ENCODE results near the gene DYNC2I2. TPM values are rescaled to one million over a fixed set of nuclear protein-coding genes. Genes with fewer than 3 reads are reported as not detected.
"Not testable (repeated sequence)": the region's sequence is repeated elsewhere in the genome, so short reads cannot be mapped to it uniquely, and the experiment has no call there.

DYNC2I2 gene
- total RNA-seq, 1 donor from 2014 or later, result 71.9 TPM

GRCh38 chr9:128687453-128687852, 30.8 kb upstream of the DYNC2I2 start:
- no peak for DNase-seq (ENCODE audit: extremely low read depth, low read depth, low spot score)

GRCh38 chr9:128685636-128686489, 29.2 kb upstream of the DYNC2I2 start:
- DNase-seq (ENCODE audit: extremely low read depth, low read depth, low spot score), result no peak

GRCh38 chr9:128684325-128685199, 27.9 kb upstream of the DYNC2I2 start:
- DNase-seq (ENCODE audit: extremely low read depth, low read depth, low spot score), result no peak

- DNase-seq (ENCODE audit: extremely low read depth, low read depth, low spot score), result no peak
These were observed 27.3 kb upstream of the DYNC2I2 start for GRCh38 chr9:128684065-128684324.

GRCh38 chr9:128683340-128684064, 26.9 kb upstream of the DYNC2I2 start:
- DNase-seq (ENCODE audit: extremely low read depth, low read depth, low spot score), result no peak

- no peak for DNase-seq (ENCODE audit: extremely low read depth, low read depth, low spot score)
These were observed 21.1 kb upstream of the DYNC2I2 start for GRCh38 chr9:128677794-128678193.

GRCh38 chr9:128675382-128675781, 18.7 kb upstream of the DYNC2I2 start:
- DNase-seq (ENCODE audit: extremely low read depth, low read depth, low spot score), result no peak

- no peak for DNase-seq (ENCODE audit: extremely low read depth, low read depth, low spot score)
These were observed 13.1 kb upstream of the DYNC2I2 start for GRCh38 chr9:128669786-128670185.

GRCh38 chr9:128666481-128666941, 9.9 kb upstream of the DYNC2I2 start:
- DNase-seq (ENCODE audit: extremely low read depth, low read depth, low spot score), result not testable (repeated sequence)

GRCh38 chr9:128657796-128658195, 1.1 kb upstream of the DYNC2I2 start:
- no peak for DNase-seq (ENCODE audit: extremely low read depth, low read depth, low spot score)

GRCh38 chr9:128657344-128657704, 677 bp upstream of the DYNC2I2 start:
- DNase-seq (ENCODE audit: extremely low read depth, low read depth, low spot score), result no peak

- DNase-seq (ENCODE audit: extremely low read depth, low read depth, low spot score), result no peak
These were observed 2.2 kb downstream of the DYNC2I2 start for GRCh38 chr9:128654481-128654880.

- DNase-seq (ENCODE audit: extremely low read depth, low read depth, low spot score), result no peak
These were observed 2.7 kb downstream of the DYNC2I2 start for GRCh38 chr9:128653908-128654307.

- DNase-seq (ENCODE audit: extremely low read depth, low read depth, low spot score), result no peak
These were observed 4.8 kb downstream of the DYNC2I2 start for GRCh38 chr9:128651798-128652197.

- DNase-seq (ENCODE audit: extremely low read depth, low read depth, low spot score), result peak; percentile 5
These were observed 8.4 kb downstream of the DYNC2I2 start for GRCh38 chr9:128648206-128648605.

- no peak for DNase-seq (ENCODE audit: extremely low read depth, low read depth, low spot score)
These were observed 12.9 kb downstream of the DYNC2I2 start for GRCh38 chr9:128643519-128644300.

- no peak for DNase-seq (ENCODE audit: extremely low read depth, low read depth, low spot score)
These were observed 13.9 kb downstream of the DYNC2I2 start for GRCh38 chr9:128642675-128643245.

- DNase-seq (ENCODE audit: extremely low read depth, low read depth, low spot score), result no peak
These were observed 16.0 kb downstream of the DYNC2I2 start for GRCh38 chr9:128640603-128641002.

GRCh38 chr9:128638580-128638979, 18.1 kb downstream of the DYNC2I2 start:
- DNase-seq (ENCODE audit: extremely low read depth, low read depth, low spot score), result no peak

GRCh38 chr9:128637656-128638055, 19.0 kb downstream of the DYNC2I2 start:
- no peak for DNase-seq (ENCODE audit: extremely low read depth, low read depth, low spot score)

All from glomerular endothelial cell (primary cell).